OCI-LY1 (cell line): ENCODE results near the gene PXN.
"Not testable (repeated sequence)": the region's sequence is repeated elsewhere in the genome, so short reads cannot be mapped to it uniquely, and the experiment has no call there.

Experiments used
- H2AFZ ChIP-seq: fragments of 200-600 bp; sonication (generic), shearing (Covaris generic); 2 replicates; pipeline ENCODE4 v1.6.0; 2014; ENCODE audit warnings: antibody characterized with exemption, mild to moderate bottlenecking, low read length
- H3F3A ChIP-seq: fragments of 200-600 bp; sonication (generic), shearing (Covaris generic); 2 replicates; pipeline ENCODE4 v1.6.0; 2014; ENCODE audit warnings: mild to moderate bottlenecking, antibody characterized with exemption, low read length, moderate library complexity; ENCODE audit not compliant: insufficient read depth
- H3K27ac ChIP-seq: fragments of 200-600 bp; sonication (generic); 2 replicates; pipeline ENCODE4 v1.5.1; 2014; ENCODE audit warnings: low read length, mixed run types, mild to moderate bottlenecking, low read depth; ENCODE audit not compliant: poor library complexity, severe bottlenecking
- H3K27me3 ChIP-seq: fragments of 200-600 bp; sonication (generic); 2 replicates; pipeline ENCODE4 v1.6.0; 2014; ENCODE audit warnings: antibody characterized with exemption, mild to moderate bottlenecking, low read length, moderate library complexity; ENCODE audit not compliant: insufficient read depth
- H3K36me3 ChIP-seq: fragments of 200-600 bp; sonication (generic); 2 replicates; pipeline ENCODE4 v1.6.1; 2014; ENCODE audit warnings: mild to moderate bottlenecking, antibody characterized with exemption, low read length, moderate library complexity, mixed read lengths; ENCODE audit not compliant: insufficient read depth
- H3K4me1 ChIP-seq: fragments of 200-600 bp; sonication (generic); 2 replicates; pipeline ENCODE4 v1.5.1; 2014; ENCODE audit warnings: mild to moderate bottlenecking, low read length, moderate library complexity; ENCODE audit not compliant: insufficient read depth, severe bottlenecking
- H3K4me2 ChIP-seq: fragments of 200-600 bp; sonication (generic), shearing (Covaris generic); 2 replicates; pipeline ENCODE4 v1.6.1; 2014; ENCODE audit warnings: low read length
- H3K4me3 ChIP-seq: fragments of 200-600 bp; sonication (generic); 2 replicates; pipeline ENCODE4 v1.5.1; 2014; ENCODE audit warnings: low read length, low read depth, mild to moderate bottlenecking, mixed read lengths; ENCODE audit not compliant: poor library complexity, severe bottlenecking
- H3K79me2 ChIP-seq: fragments of 200-600 bp; shearing (Covaris generic); 2 replicates; pipeline ENCODE4 v1.6.1; 2016; ENCODE audit warnings: mixed run types, low read length, mixed read lengths; ENCODE audit not compliant: insufficient read depth
- H3K9ac ChIP-seq: fragments of 200-600 bp; sonication (generic), shearing (Covaris generic); 2 replicates; pipeline ENCODE4 v1.6.1; 2014; ENCODE audit warnings: mild to moderate bottlenecking, low read length, mixed read lengths
- H3K9me2 ChIP-seq: fragments of 200-600 bp; sonication (generic), shearing (Covaris generic); 2 replicates; pipeline ENCODE4 v1.6.1; 2014; ENCODE audit warnings: low read depth, mild to moderate bottlenecking, low read length, mixed read lengths
- H3K9me3 ChIP-seq: fragments of 200-600 bp; shearing (Covaris generic); 2 replicates; pipeline ENCODE4 v1.6.1; 2014; ENCODE audit warnings: low read length, mixed read lengths
- H4K20me1 ChIP-seq: fragments of 200-600 bp; sonication (generic), shearing (Covaris generic); 2 replicates; pipeline ENCODE4 v1.6.0; 2016; ENCODE audit warnings: mild to moderate bottlenecking, low read length; ENCODE audit not compliant: insufficient read depth
- EZH2 ChIP-seq: fragments of 200-600 bp; sonication (generic), shearing (Covaris generic); IDR thresholded peaks from 2 replicates; pipeline ENCODE4 v1.8.0; 2017; ENCODE audit warnings: borderline replicate concordance, mixed run types, mild to moderate bottlenecking, antibody characterized with exemption, low read length, moderate library complexity, mixed read lengths
- TF ChIP-seq, protein P1 (sequence below): fragments of 200-600 bp; sonication (generic), shearing (Covaris generic); IDR thresholded peaks from 2 replicates; pipeline ENCODE4 v1.5.1; 2017; ENCODE audit warnings: mild to moderate bottlenecking, antibody characterized with exemption, low read length, moderate library complexity, mixed read lengths

The PXN gene

DNA sequence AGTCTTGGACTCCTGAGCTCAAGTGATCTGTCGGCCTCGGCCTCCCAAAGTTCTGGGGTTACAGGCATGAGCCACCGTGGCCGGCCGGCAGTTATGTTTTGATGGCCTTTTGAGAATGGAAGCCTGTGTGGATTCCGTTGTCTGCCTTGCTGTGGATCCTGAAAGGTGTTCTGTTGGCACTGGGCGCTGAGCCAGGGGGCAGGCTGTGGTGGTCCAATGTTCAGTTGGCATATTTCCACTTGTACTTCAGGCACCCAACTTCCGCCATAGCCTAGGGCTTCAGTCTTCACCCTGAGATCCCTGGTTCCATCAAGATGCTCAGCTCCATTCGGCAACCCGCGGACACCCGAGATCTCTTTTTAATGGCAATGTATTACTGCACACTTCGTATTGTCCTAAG lies 58.3 kb downstream of the PXN start:
- Histone ChIP-seq H3K9ac (no peak overlapping the region), H3K36me3 (peaks cover 22% of the 10 kb centered on the region; the same call in 1 of the 2 replicates), H3K79me2 (no peaks in the 10 kb centered on the region), H3K4me1 (peaks cover 3% of the 10 kb centered on the region), H3K4me2 (no peak overlapping the region), H3K9me3 (no peaks in the 10 kb centered on the region), H3K27ac (no peak overlapping the region), H3K27me3 (no peaks in the 10 kb centered on the region), H3K4me3 (no peak overlapping the region), H4K20me1 (no peaks in the 10 kb centered on the region), H3K9me2 (no peaks in the 10 kb centered on the region), H3F3A (no peaks in the 10 kb centered on the region), H2AFZ (no peak overlapping the region)
- TF ChIP-seq, protein P1, sequence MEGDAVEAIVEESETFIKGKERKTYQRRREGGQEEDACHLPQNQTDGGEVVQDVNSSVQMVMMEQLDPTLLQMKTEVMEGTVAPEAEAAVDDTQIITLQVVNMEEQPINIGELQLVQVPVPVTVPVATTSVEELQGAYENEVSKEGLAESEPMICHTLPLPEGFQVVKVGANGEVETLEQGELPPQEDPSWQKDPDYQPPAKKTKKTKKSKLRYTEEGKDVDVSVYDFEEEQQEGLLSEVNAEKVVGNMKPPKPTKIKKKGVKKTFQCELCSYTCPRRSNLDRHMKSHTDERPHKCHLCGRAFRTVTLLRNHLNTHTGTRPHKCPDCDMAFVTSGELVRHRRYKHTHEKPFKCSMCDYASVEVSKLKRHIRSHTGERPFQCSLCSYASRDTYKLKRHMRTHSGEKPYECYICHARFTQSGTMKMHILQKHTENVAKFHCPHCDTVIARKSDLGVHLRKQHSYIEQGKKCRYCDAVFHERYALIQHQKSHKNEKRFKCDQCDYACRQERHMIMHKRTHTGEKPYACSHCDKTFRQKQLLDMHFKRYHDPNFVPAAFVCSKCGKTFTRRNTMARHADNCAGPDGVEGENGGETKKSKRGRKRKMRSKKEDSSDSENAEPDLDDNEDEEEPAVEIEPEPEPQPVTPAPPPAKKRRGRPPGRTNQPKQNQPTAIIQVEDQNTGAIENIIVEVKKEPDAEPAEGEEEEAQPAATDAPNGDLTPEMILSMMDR, result no peak
- TF ChIP-seq EZH2, result no peak

DNA sequence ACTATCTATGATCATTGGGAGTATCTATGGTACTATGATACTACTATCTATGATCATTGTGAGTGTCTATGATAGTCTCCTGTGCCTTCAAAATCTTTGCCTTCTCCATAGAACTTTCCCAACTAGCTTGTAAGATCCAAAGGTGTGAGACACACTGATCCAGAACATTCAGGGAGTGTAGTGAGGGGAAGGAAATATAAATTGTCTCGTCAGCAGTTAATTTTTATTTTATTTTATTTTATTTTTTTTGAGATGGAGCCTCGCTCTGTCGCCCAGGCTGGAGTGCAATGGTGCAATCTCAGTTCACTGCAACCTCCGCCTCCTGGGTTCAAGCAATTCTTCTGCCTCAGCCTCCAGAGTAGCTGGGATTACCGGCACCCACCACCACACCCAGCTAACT lies 58.7 kb downstream of the PXN start:
- H3K27me3 ChIP-seq, H3K27ac ChIP-seq, H3K79me2 ChIP-seq, H3K9me3 ChIP-seq, H3K9ac ChIP-seq, H2AFZ ChIP-seq, H3K4me3 ChIP-seq, H3K4me2 ChIP-seq, H4K20me1 ChIP-seq, H3K4me1 ChIP-seq, H3K9me2 ChIP-seq, H3F3A ChIP-seq: not testable (repeated sequence)
- peaks cover 22% of the 10 kb centered on the region; the same call in 1 of the 2 replicates for H3K36me3 ChIP-seq

GRCh38 chr12:120206228-120206627 lies 59.3 kb downstream of the PXN start:
- H3K36me3 ChIP-seq, result peaks cover 19% of the 10 kb centered on the region; the same call in 1 of the 2 replicates
- H3K27me3 ChIP-seq, result no peaks in the 10 kb centered on the region
- no peaks in the 10 kb centered on the region for H4K20me1 ChIP-seq
- H3K9ac ChIP-seq, result no peak overlapping the region
- peaks cover 9% of the 10 kb centered on the region for H3K4me1 ChIP-seq
- H3K27ac ChIP-seq, result no peak overlapping the region
- H3F3A ChIP-seq, result no peaks in the 10 kb centered on the region
- no peaks in the 10 kb centered on the region for H3K79me2 ChIP-seq
- no peaks in the 10 kb centered on the region for H3K9me3 ChIP-seq
- H2AFZ ChIP-seq, result no peak overlapping the region
- no peaks in the 10 kb centered on the region for H3K9me2 ChIP-seq
- no peak overlapping the region for H3K4me3 ChIP-seq
- TF ChIP-seq, protein P1, result no peak
- TF ChIP-seq EZH2, result no peak
- H3K4me2 ChIP-seq, result no peak overlapping the region

GRCh38 chr12:120204171-120204570 lies 61.4 kb downstream of the PXN start:
- Histone ChIP-seq H3K79me2 (peaks cover 16% of the 10 kb centered on the region), H3K9me3 (no peaks in the 10 kb centered on the region), H3F3A (0 out of 2 replicates have a peak, but pooled peaks cover 7% of the 10 kb centered on the region), H3K4me2 (no peak overlapping the region), H3K4me3 (no peak overlapping the region), H3K27ac (no peak overlapping the region), H3K36me3 (peaks cover 22% of the 10 kb centered on the region), H2AFZ (no peak overlapping the region), H4K20me1 (no peaks in the 10 kb centered on the region), H3K4me1 (peaks cover 18% of the 10 kb centered on the region), H3K9ac (no peak overlapping the region), H3K9me2 (no peaks in the 10 kb centered on the region), H3K27me3 (no peaks in the 10 kb centered on the region)
- TF ChIP-seq EZH2, result no peak
- TF ChIP-seq, protein P1, result no peak
